Measurements from ENCODE around the gene TUBB1. TPM values are rescaled to one million over a fixed set of nuclear protein-coding genes. Genes with fewer than 3 reads are reported as not detected.

TUBB1 gene
- total RNA-seq, 4 donors from 2014 or later = under 0.01 to 0.83 TPM; not detected in 2

DNA sequence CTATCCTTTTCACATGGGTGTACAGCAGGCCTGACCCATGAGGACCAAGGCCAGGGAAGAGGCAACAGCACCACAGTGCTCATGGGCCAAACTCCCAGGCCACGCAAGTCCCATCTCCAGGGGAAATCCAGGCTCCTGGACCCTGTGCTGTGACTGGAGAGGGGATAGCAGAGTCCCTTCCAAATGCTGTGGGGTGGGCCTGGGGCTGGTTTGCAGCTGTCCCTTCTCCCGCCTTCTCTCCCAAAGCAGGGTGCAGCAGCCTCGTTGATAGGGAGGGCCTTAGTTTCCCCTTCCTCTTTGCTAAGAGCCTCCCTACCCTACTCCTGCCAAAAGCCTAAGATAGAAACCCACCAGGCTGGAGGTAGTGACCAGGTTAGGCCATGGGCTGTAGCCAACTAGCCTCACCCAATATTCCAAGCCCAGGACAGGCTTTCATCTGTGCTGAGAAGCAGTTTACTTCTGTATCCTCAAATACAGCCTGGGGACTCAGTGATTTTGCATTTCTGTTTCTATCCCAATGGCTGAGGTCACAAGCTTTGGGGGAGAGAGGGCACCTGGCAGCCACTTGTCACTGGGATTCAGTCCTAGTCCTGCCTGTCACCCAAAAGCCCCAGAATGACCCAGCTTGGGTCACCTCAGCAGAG is 13.6 kb upstream of the TUBB1 start:
- H3K27ac ChIP-seq (replicated peaks in 1 of 4) = peak overlapping the region; percentile 80 to 89 (median 88)
- TF ChIP-seq, protein P1, sequence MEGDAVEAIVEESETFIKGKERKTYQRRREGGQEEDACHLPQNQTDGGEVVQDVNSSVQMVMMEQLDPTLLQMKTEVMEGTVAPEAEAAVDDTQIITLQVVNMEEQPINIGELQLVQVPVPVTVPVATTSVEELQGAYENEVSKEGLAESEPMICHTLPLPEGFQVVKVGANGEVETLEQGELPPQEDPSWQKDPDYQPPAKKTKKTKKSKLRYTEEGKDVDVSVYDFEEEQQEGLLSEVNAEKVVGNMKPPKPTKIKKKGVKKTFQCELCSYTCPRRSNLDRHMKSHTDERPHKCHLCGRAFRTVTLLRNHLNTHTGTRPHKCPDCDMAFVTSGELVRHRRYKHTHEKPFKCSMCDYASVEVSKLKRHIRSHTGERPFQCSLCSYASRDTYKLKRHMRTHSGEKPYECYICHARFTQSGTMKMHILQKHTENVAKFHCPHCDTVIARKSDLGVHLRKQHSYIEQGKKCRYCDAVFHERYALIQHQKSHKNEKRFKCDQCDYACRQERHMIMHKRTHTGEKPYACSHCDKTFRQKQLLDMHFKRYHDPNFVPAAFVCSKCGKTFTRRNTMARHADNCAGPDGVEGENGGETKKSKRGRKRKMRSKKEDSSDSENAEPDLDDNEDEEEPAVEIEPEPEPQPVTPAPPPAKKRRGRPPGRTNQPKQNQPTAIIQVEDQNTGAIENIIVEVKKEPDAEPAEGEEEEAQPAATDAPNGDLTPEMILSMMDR (IDR thresholded peaks at IDR 0.05) = no peak
- no peak for TF ChIP-seq EP300 (IDR thresholded peaks at IDR 0.05)
- H3K9me3 ChIP-seq = no peaks in the 10 kb centered on the region
- 79% methylated on average over 3 of the region's 3 CpGs for WGBS
- no peak for DNase-seq (ENCODE audit: extremely low spot score)
- H3K4me3 ChIP-seq = peak overlapping the region; percentile 71 to 91 (median 86)
- H3K4me1 ChIP-seq = peaks cover 36 to 71% (median 49%) of the 10 kb centered on the region in 4 donors
- intact Hi-C loops (cut with DNase I) = no loop called here
- no peaks in the 10 kb centered on the region for H3K27me3 ChIP-seq
- peaks cover 12 to 35% (median 22%) of the 10 kb centered on the region in 4 donors for H3K36me3 ChIP-seq

DNA sequence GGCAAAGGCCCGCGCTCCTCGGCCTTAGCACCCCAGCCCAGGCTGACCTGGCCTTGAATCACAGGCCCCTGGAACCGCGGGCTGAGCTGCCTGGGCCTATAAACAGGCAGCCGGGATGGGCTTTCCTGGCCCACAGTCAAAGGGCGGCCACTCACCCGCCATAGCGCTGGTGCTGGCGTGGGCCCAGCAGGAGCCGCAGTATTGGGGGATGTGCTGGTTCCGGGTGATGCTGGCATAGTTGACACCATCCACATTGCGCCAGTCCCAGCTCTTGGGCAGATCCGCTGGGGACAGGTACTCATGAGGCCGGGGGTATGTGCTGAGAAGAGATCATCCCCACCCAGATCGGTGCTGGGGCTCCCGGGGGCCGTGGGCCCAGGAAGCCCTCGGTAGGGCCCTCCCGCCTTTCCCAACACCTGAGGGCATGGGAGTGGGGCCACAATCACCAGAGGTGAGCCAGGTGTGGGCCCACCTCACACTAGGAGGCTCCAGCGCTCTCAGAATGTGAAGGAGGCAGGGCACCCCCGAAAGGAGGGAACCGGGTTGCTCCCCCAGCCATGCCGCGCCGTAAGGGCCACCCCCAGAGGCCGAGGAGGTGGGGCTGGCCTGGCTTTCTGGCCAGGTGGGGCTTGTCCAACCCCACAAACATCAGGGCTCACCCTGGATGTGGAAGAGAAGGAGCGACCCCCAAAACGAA is 12.9 kb upstream of the TUBB1 start:
- Histone ChIP-seq H3K9me3 (no peaks in the 10 kb centered on the region), H3K4me1 (peaks cover 37 to 78% (median 56%) of the 10 kb centered on the region in 4 donors), H3K36me3 (peaks cover 7 to 28% (median 16%) of the 10 kb centered on the region in 4 donors), H3K4me3 (peak overlapping the region; percentile 71 to 91 (median 86)), H3K27me3 (no peaks in the 10 kb centered on the region), H3K27ac (replicated peaks in 1 of 4) (peak overlapping the region; percentile 80 to 89 (median 88))
- peak in 1 of 2 donors; percentile 22 for TF ChIP-seq POLR2AphosphoS5 (IDR thresholded peaks at IDR 0.05)
- no peak for TF ChIP-seq EP300 (IDR thresholded peaks at IDR 0.05)
- 69% methylated on average over 5 of the region's 29 CpGs for WGBS
- no peak for DNase-seq (ENCODE audit: extremely low spot score)
- intact Hi-C loops (cut with DNase I) = no loop called here

DNA sequence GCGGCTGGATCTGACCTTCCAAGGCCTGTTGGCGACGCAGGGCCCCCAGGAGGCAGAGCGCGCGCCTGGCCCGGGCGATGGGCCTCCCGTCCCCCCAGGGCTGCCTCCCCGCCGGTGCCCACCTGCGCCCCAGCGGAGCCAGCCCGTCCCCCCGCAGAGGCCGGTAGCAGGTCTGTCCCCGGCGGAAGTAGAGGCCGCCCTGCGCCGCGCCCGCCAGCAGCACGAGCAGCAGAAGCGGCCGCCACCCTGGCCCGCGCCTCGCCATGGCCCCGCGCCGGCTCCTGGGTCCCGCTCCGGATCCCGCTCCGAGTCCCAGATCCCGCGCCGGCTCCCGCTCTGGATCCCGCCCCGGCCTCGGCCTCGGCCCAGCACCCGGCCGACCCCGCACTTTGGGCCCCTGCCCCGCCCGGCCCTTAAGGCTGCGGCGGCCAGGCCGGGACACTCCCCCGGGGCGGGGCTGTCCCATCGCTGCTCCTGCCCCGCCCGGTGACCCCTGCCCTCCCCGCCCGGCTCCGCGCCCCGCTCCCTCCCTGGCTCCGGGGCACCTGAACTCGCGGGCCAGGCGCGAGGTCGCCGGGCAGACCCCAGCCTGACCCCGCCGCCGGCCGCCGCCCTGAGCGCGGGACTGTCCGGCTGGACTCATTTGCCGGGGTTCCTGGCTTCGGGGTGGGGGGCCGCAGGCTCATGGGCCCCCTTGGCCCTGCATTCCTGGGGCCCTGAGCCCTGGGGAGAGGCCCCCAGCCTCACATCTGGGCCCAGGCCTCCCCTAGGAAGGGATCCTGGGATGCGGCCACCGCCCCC is 12.2 kb upstream of the TUBB1 start, which contains the start of gene CTSZ:
Gene CTSZ (minus strand): TSS at position 391 of the 801 bp plus-strand sequence. CDS start 126 bp downstream, at position 265.
- Histone ChIP-seq H3K36me3 (peaks cover 0 to 21% (median 8%) of the 10 kb centered on the region in 4 donors), H3K9me3 (no peaks in the 10 kb centered on the region), H3K4me1 (peaks cover 37 to 77% (median 58%) of the 10 kb centered on the region in 4 donors), H3K27me3 (no peaks in the 10 kb centered on the region), H3K4me3 (peak within 1 kb of the TSS; percentile 71 to 91 (median 86)), H3K27ac (replicated peaks in 1 of 4) (peak within 1 kb of the TSS; percentile 80 to 89 (median 88))
- no peak for DNase-seq (ENCODE audit: extremely low spot score)
- intact Hi-C loops (cut with DNase I) = no loop called here
- WGBS = no CpG with 5 or more reads among the region's 82 CpGs
- peak in 1 of 2 donors; percentile 30 for TF ChIP-seq POLR2AphosphoS5 (IDR thresholded peaks at IDR 0.05)
- TF ChIP-seq, protein P1 (IDR thresholded peaks at IDR 0.05) = no peak

DNA sequence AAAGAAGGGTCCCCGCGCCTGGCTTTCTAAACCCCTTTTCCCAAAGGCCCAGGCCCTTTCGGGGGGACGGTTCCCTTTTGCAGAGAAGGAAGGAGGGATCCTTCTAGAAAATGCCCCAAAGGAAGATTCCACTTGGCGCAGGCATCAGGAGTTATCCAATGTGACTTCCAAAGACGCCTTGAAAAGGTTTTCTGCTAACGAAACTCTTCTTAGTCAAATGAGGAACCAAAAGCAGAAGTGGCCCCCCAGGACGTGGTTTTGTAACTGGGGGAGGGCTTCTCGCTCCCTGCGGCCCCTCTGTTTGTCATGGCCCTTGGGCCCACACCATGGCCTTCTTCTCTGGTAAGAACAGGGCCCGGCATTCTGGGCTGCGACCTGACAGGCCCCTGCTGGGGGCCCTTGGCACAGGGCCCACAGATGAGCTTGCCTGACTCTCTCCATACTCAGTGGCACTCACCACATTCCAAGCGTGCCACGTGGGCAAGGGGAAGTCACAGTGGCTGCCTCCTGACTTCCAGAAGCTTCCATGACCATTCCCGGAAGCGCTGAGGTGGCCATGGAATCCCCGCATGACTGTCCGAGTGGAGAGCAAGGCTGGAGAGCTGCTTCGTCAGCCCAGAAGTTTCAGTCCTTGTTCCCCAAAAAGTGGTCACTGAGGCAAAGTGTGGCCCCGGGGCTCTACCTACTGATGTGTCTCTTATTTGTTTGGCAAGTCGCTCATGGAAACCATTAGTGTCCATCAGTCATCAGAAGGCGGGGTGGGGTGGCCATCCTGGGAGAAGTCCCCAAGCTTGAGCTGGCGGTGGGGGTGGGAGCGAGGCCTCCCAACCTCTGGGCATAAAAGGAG is 11.3 kb upstream of the TUBB1 start:
- H3K9me3 ChIP-seq = no peaks in the 10 kb centered on the region
- TF ChIP-seq, protein P1 (IDR thresholded peaks at IDR 0.05) = no peak
- H3K4me3 ChIP-seq = peak overlapping the region; percentile 71 to 91 (median 86)
- peaks cover 37 to 69% (median 56%) of the 10 kb centered on the region in 4 donors for H3K4me1 ChIP-seq
- no peak for DNase-seq (ENCODE audit: extremely low spot score)
- H3K36me3 ChIP-seq = peaks cover 0 to 12% (median 5%) of the 10 kb centered on the region in 4 donors
- 77% methylated on average over 17 of the region's 24 CpGs for WGBS
- H3K27me3 ChIP-seq = no peaks in the 10 kb centered on the region
- intact Hi-C loops (cut with DNase I) = no loop called here
- H3K27ac ChIP-seq (replicated peaks in 1 of 4) = peak overlapping the region; percentile 80 to 89 (median 88)
